ENCODE measurements around the gene SLMAP. TPM values are rescaled to one million over a fixed set of nuclear protein-coding genes. Genes with fewer than 3 reads are reported as not detected.

SLMAP gene
- polyA plus RNA-seq, 1 donor = 84.1 TPM

DNA sequence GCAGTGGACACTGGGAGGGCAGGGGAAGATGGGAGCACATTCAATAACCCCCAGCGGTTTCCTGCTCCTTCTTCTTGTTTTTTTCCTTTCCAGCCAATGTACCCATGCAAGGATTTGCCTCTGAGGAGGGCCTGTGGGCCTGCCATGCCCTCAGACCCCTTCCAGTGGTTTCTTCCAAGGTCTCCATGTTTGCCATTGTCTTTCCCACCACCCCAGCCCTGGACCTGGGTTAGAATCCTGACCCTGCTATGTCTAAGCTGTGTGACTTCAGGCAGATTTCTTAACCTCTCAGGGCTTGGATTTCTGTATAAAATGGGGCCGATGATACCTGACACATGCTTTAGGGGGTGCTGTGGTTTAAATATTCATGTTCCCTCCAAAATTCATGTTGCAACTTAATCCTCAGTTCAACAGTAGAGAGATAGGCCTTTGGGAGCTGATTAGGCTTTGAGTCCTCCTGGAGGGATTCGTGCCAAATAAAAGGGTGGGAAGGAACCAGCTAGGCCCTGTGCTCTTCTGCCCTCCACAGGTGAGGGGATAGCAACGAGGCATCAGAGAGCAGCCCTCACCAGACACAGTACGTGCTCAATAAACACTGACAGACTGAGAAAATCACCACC lies 205.8 kb downstream of the SLMAP start:
- DNase-seq (ENCODE audit: low read depth) = no peak

GRCh38 chr3:57962448-57962834 lies 206.3 kb downstream of the SLMAP start:
- no peak for DNase-seq (ENCODE audit: low read depth)

GRCh38 chr3:57963811-57964346 lies 207.8 kb downstream of the SLMAP start:
- no peak for DNase-seq (ENCODE audit: low read depth)

- no peak for DNase-seq (ENCODE audit: low read depth)
Measured at GRCh38 chr3:57966829-57967228, 210.7 kb downstream of the SLMAP start.

GRCh38 chr3:57967590-57967989 lies 211.5 kb downstream of the SLMAP start:
- no peak for DNase-seq (ENCODE audit: low read depth)

GRCh38 chr3:57968501-57968900 lies 212.4 kb downstream of the SLMAP start:
- DNase-seq (ENCODE audit: low read depth) = no peak

DNA sequence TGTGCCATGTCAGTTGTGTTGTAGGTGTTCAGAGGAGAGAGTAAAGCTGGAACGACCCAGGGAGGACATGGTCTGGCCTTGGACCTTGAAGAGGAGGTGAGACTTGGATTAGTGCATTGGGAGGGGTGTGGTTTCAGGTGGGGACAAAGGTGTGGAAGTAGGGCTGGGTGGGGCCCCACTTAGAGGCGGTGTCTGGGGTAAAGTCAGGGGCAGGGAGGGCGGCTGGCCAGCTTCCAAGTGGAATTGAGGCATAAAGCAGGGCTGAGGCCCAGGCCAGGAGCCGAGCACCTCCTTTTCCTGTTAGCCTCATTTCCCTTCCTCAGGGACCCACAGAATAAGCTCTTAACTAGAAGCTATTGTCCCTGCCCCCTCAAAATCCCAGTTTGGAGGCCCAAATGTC lies 215.9 kb downstream of the SLMAP start:
- DNase-seq (ENCODE audit: low read depth) = no peak

DNA sequence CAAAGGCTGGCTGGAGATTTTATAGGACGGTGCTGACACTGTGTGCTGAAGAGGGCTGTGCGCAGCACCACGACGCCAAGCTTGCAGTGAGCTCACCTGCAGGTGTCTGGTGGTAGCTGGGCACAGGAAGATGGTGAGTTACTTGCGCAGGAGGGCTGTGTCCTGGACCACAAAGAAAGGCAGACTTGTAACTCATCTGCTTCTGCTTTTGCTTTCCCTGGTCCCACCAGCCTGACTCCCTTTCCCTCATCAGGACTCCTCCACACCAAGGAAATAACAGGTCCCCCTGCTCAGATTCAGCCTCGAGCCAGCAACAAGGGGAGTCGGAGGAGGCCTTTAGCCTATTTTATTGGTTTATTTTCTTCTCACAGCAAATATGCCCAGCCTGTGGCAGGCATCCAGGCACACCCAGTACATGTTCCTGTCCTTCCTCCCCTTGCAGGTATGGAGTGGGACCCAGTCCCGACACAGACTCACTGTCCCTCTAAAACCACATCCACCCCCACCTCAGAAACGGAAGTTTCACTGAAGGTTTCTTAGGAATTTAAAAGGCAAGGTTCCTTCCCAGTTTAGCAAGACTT lies 216.5 kb downstream of the SLMAP start:
- no peak for DNase-seq (ENCODE audit: low read depth)

DNA sequence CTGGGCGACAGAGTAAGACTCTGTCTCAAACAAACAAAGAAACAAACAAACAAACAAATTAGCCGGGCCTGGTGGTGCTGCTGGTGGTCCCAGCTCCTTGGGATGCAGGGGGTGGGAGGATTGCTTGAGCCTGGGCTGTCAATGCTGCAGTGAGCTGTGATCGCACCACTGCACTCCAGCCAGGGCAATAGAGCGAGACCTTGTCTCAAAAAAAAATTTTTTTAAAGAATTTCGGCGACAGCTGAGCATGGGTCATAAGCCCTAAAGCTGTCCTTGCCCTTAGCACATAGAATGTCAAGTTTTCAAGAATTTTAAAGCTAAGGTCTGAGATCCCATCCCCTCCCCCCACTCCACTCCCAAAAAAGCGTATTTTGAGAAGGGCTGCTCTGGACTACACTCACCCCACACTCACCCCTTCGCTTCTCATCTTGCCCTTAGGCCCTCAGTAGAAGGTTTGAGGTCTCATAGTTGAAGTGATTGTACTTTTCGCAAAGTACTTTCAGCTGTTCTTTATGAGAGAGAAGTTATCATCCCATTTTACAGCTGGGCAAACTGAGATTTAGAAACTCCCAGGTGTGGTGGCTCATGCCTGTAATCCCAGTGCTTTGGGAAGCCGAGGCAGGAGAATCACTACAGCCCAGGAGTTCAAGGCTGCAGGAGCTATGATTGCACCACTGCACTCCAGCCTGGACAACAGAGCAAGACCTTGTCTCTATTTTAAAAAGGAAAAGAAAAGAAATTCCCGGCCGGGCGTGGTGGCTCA lies 217.8 kb downstream of the SLMAP start:
- no peak for DNase-seq (ENCODE audit: low read depth)

GRCh38 chr3:57974796-57975388 lies 218.8 kb downstream of the SLMAP start:
- no peak for DNase-seq (ENCODE audit: low read depth)

GRCh38 chr3:57977818-57978235 lies 221.7 kb downstream of the SLMAP start:
- DNase-seq (ENCODE audit: low read depth) = no peak

DNA sequence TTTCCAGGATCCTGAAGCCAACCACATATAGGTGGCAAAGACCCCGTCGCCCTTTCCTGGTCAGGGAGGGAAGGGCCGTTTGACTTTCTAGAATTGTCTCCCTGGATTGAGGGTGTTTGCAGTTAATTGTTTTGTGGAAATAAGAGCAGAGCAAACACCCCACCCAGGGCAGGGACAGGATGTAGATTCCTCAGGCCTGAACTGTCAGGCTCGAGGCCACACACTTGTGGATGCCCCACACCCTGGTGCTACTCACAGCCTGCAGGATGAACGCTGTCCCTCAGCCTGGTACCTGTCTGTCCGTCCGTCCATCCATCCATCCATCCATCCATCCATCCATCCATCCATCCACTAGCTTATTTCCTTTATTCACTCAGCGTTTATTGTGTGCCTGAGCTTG lies 222.2 kb downstream of the SLMAP start:
- no peak for DNase-seq (ENCODE audit: low read depth)

Other genes starting within 250 kb of the SLMAP start
- gene DNAH12, start 212.0 kb upstream of the SLMAP start, polyA plus RNA-seq (ENCODE audit: insufficient read length) = 0.71 TPM
- gene PDE12, start 200.0 kb upstream of the SLMAP start, polyA plus RNA-seq (ENCODE audit: insufficient read length) = 7.8 TPM
- gene ARF4, start 159.0 kb upstream of the SLMAP start, polyA plus RNA-seq (ENCODE audit: insufficient read length) = 145 TPM
- gene DENND6A, start 63.2 kb upstream of the SLMAP start, polyA plus RNA-seq (ENCODE audit: insufficient read length) = 16.7 TPM